ENCODE measurements around the gene EPB41.

- TF ChIP-seq POLR2A (IDR thresholded peaks at IDR 0.05), result no peak
- peak in 1 of 2 donors; percentile 44 for TF ChIP-seq POLR2AphosphoS5 (IDR thresholded peaks at IDR 0.05)
- TF ChIP-seq CTCF (IDR thresholded peaks at IDR 0.05), result no peak
Observed at GRCh38 chr1:28926629-28927265, 12.4 kb downstream of the EPB41 start.
